Endothelial cell of umbilical vein (primary cell): Measurements from ENCODE around the gene CNTNAP4. TPM values are rescaled to one million over a fixed set of nuclear protein-coding genes. Genes with fewer than 3 reads are reported as not detected.

Experiments used
- BruUV-seq: library from RNA; stranded (reverse); fragments of 400-500 nt; replicated peaks from 2 replicates; lab custom pipeline; 2021; lab: Mats Ljungman, UMichigan
- CTCF ChIA-PET: fragments of 300-600, 350-600 bp; sonication (Branson Sonifier 250); formaldehyde crosslinking; loops from one replicate; lab custom pipeline; 2021; ENCODE audit warnings: antibody characterized with exemption, inconsistent platforms; lab: Charles Lee
- POLR2A ChIA-PET: fragments of 300-600, 350-600 bp; sonication (Branson Sonifier 250); formaldehyde crosslinking; loops from one replicate; lab custom pipeline; 2021; ENCODE audit warnings: antibody characterized with exemption, inconsistent platforms; lab: Charles Lee
- DNase-seq: peaks from one replicate; pipeline ENCODE4 v3.0.0-alpha.2; 2011; ENCODE audit warnings: low read depth, low spot score
- FAIRE-seq: peaks from 2 replicates; lab custom pipeline; 2011; peaks lifted over from hg19 to GRCh38; lab: Jason Lieb, UNC
- H2AFZ ChIP-seq: 2 replicates; pipeline ENCODE4 v1.6.0; 2012; ENCODE audit warnings: low read depth, low read length, control low read depth, inconsistent platforms
- H3K27ac ChIP-seq: 2 replicates; pipeline ENCODE4 v1.5.1; 2011; ENCODE audit warnings: low read depth, mild to moderate bottlenecking, control low read depth, low read length, moderate library complexity; ENCODE audit not compliant: insufficient read depth
- H3K27me3 ChIP-seq, 2 experiments: 2 replicates each; pipeline versions ENCODE4 v1.6.0 to v1.6.1; 2011; ENCODE audit warnings: low read length in 2 of 2, mixed read lengths in 1 of 2; ENCODE audit not compliant: control insufficient read depth in 2 of 2, insufficient read depth in 2 of 2
- H3K36me3 ChIP-seq, 2 experiments: 2 replicates in 1 of 2; 3 replicates in 1 of 2; pipeline ENCODE4 v1.5.1; 2011; ENCODE audit warnings: low read length in 2 of 2, mild to moderate bottlenecking in 1 of 2, moderate library complexity in 1 of 2; ENCODE audit not compliant: control insufficient read depth in 2 of 2, insufficient read depth in 2 of 2; ENCODE audit errors: extremely low read depth in 1 of 2
- H3K4me1 ChIP-seq: 3 replicates; pipeline ENCODE4 v1.5.1; 2011; ENCODE audit warnings: mild to moderate bottlenecking, low read length; ENCODE audit not compliant: control insufficient read depth, insufficient read depth; ENCODE audit errors: extremely low read depth
- H3K4me2 ChIP-seq: 2 replicates; pipeline ENCODE4 v1.6.1; 2011; ENCODE audit warnings: low read length, control low read depth, mixed read lengths; ENCODE audit not compliant: insufficient read depth
- H3K4me3 ChIP-seq, 3 experiments: fragments of 200-600 bp in 1 of 3; sonication (generic), shearing (Covaris generic) in 1 of 3; replicated peaks in 1 of 3; 2 replicates each; pipeline ENCODE4 v1.5.1; 2011 to 2016; ENCODE audit warnings: control low read depth in 3 of 3, low read length in 3 of 3, mild to moderate bottlenecking in 2 of 3, inconsistent platforms in 1 of 3, low read depth in 1 of 3, moderate library complexity in 1 of 3; ENCODE audit not compliant: insufficient read depth in 1 of 3
- H3K79me2 ChIP-seq: 2 replicates; pipeline ENCODE4 v1.6.0; 2012; ENCODE audit warnings: low read length, inconsistent platforms; ENCODE audit not compliant: control insufficient read depth, insufficient read depth
- H3K9ac ChIP-seq: replicated peaks from 2 replicates; pipeline ENCODE3; 2011; ENCODE audit warnings: low read length, control low read depth; ENCODE audit not compliant: insufficient read depth; ENCODE audit errors: extremely low read depth
- H3K9me1 ChIP-seq: replicated peaks from 3 replicates; pipeline ENCODE4 v1.6.0; 2011; ENCODE audit warnings: mild to moderate bottlenecking, low read length; ENCODE audit not compliant: control insufficient read depth, insufficient read depth; ENCODE audit errors: extremely low read depth
- H3K9me3 ChIP-seq: replicated peaks from 2 replicates; pipeline ENCODE4 v1.5.1; 2012; ENCODE audit warnings: low read length, inconsistent platforms; ENCODE audit not compliant: control insufficient read depth, insufficient read depth
- H4K20me1 ChIP-seq: replicated peaks from 2 replicates; pipeline ENCODE3; 2011; ENCODE audit warnings: mild to moderate bottlenecking, low read length; ENCODE audit not compliant: control insufficient read depth, insufficient read depth; ENCODE audit errors: extremely low read depth
- CTCF ChIP-seq, 2 donors: IDR thresholded peaks; 1 replicate in 1 of 2; 2 replicates in 1 of 2; pipeline ENCODE4 v1.5.1; 2011; ENCODE audit warnings: low read length in 2 of 2, mild to moderate bottlenecking in 2 of 2, moderate library complexity in 2 of 2, control low read depth in 1 of 2, inconsistent platforms in 1 of 2, low read depth in 1 of 2; ENCODE audit not compliant: insufficient read depth in 1 of 2; ENCODE audit errors: extremely low read depth in 1 of 2
- EZH2 ChIP-seq: IDR thresholded peaks from 2 replicates; pipeline ENCODE4 v1.6.1; 2012; ENCODE audit warnings: borderline replicate concordance, low read depth, mild to moderate bottlenecking, moderate library complexity, low read length, inconsistent platforms; ENCODE audit not compliant: severe bottlenecking
- FOS ChIP-seq: IDR thresholded peaks from 2 replicates; pipeline ENCODE4 v1.6.1; 2011; ENCODE audit warnings: mild to moderate bottlenecking, low read length, moderate library complexity, borderline replicate concordance; ENCODE audit not compliant: insufficient read depth
- GATA2 ChIP-seq: IDR thresholded peaks from 2 replicates; pipeline ENCODE4 v1.7.0; 2011; ENCODE audit warnings: low read depth, mild to moderate bottlenecking, moderate library complexity, mixed read lengths, low read length; ENCODE audit not compliant: insufficient read length, insufficient read depth
- JUN ChIP-seq: IDR thresholded peaks from 2 replicates; pipeline ENCODE4 v1.6.1; 2011; ENCODE audit warnings: borderline replicate concordance, low read depth; ENCODE audit not compliant: insufficient read length, insufficient read depth
- MAX ChIP-seq: IDR thresholded peaks from 2 replicates; pipeline ENCODE4 v1.6.1; 2011; ENCODE audit not compliant: insufficient read depth, insufficient read length
- MYC ChIP-seq: IDR thresholded peaks from one replicate; pipeline ENCODE4 v1.6.1; 2011; ENCODE audit warnings: mild to moderate bottlenecking, low read depth, low read length
- POLR2A ChIP-seq: IDR thresholded peaks from 2 replicates; pipeline ENCODE4 v1.6.1; 2012; ENCODE audit warnings: low read depth, mild to moderate bottlenecking, control low read depth, low read length
- POLR2AphosphoS5 ChIP-seq: IDR thresholded peaks from 2 replicates; pipeline ENCODE4 v1.6.1; 2012; ENCODE audit warnings: low read depth, mild to moderate bottlenecking, control low read depth, low read length, moderate library complexity; ENCODE audit not compliant: insufficient read depth
- dilution Hi-C: fragments of 300-500 bp; cut with MboI; formaldehyde crosslinking; loops from one replicate; pipeline ENCODE4 v1.15.0; 2019; ENCODE audit warnings: low sequenced_read_pairs; ENCODE audit not compliant: extremely low pct_ligation_motif_present
- intact Hi-C: fragments of 100-400 bp; cut with micrococcal nuclease; formaldehyde crosslinking; loops from one replicate; pipeline ENCODE4 v1.10.0; 2022
- polyA plus RNA-seq, 4 experiments: library from polyadenylated mRNA; depleted of rRNA in 3 of 4; stranded (reverse) in 3 of 4; unstranded in 1 of 4; fragments of >200 nt; gene quantifications; 2 replicates each; pipeline versions ENCODE4 v1.2.1 to v1.2.3, GENCODE V29; 2011 to 2012; ENCODE audit warnings: missing spikeins in 1 of 4
- total RNA-seq: library from RNA; stranded (reverse); gene quantifications from 2 replicates; pipeline ENCODE4 v1.2.3, GENCODE V29; 2021

CNTNAP4 gene
- total and polyA plus RNA-seq, 2 donors (not counting 3 experiments of a cell fraction or from before 2014, with no cell fraction given): not detected

GRCh38 chr16:76360404-76360803, 83.2 kb downstream of the CNTNAP4 start:
- Histone ChIP-seq H3K79me2 (no peaks in the 10 kb centered on the region), H3K9ac (no peak overlapping the region), H3K27me3 (no peaks in the 10 kb centered on the region), H3K36me3 (no peaks in the 10 kb centered on the region), H2AFZ (no peak overlapping the region), H3K27ac (no peak overlapping the region), H4K20me1 (no peaks in the 10 kb centered on the region), H3K9me3 (no peaks in the 10 kb centered on the region), H3K4me3 (no peak overlapping the region), H3K4me2 (no peak overlapping the region), H3K4me1 (no peaks in the 10 kb centered on the region), H3K9me1 (no peaks in the 10 kb centered on the region)
- DNase-seq: no peak
- no TSS peak for BruUV-seq
- ChIA-PET POLR2A (no interaction called here), CTCF (no interaction called here)
- FAIRE-seq: no peak
- dilution Hi-C loops (no loop called here), intact Hi-C loops (no loop called here)
- no peak for TF ChIP-seq GATA2
- no peak for TF ChIP-seq EZH2
- TF ChIP-seq POLR2AphosphoS5: no peak
- TF ChIP-seq POLR2A: no peak
- TF ChIP-seq JUN: no peak
- TF ChIP-seq FOS: no peak
- no peak for TF ChIP-seq MAX

- intact Hi-C loops: no loop called here
- Histone ChIP-seq H3K27me3 (no peaks in the 10 kb centered on the region), H3K4me3 (no peak overlapping the region), H3K9ac (no peak overlapping the region), H3K79me2 (no peaks in the 10 kb centered on the region), H3K27ac (no peak overlapping the region), H4K20me1 (no peaks in the 10 kb centered on the region), H2AFZ (no peak overlapping the region), H3K9me3 (no peaks in the 10 kb centered on the region), H3K36me3 (no peaks in the 10 kb centered on the region), H3K4me2 (no peak overlapping the region), H3K9me1 (no peaks in the 10 kb centered on the region), H3K4me1 (no peaks in the 10 kb centered on the region)
- dilution Hi-C loops: no loop called here
- FAIRE-seq (no peak), DNase-seq (no peak)
- no TSS peak for BruUV-seq
- no peak for TF ChIP-seq CTCF (IDR thresholded peaks at IDR 0.05; ENCODE audit: extremely low read depth in 1 of 2, insufficient read depth in 1 of 2, low read depth in 1 of 2, low read length in 2 of 2)
- no peak for TF ChIP-seq POLR2AphosphoS5
- TF ChIP-seq MAX: no peak
- no peak for TF ChIP-seq MYC
- TF ChIP-seq FOS: no peak
- no peak for TF ChIP-seq GATA2
- TF ChIP-seq POLR2A: no peak
- TF ChIP-seq EZH2: no peak
- TF ChIP-seq JUN: no peak
- POLR2A ChIA-PET: no interaction called here
- CTCF ChIA-PET: no interaction called here
Measured at GRCh38 chr16:76370344-76370743, 93.1 kb downstream of the CNTNAP4 start.
